GM21717 (cell line): ENCODE measurements around the gene PTPA.
"Not testable (repeated sequence)": the region's sequence is repeated elsewhere in the genome, so short reads cannot be mapped to it uniquely, and the experiment has no call there.

Experiments used
- ATAC-seq: cut with Tn5 transposase; IDR thresholded peaks from one replicate; pipeline ENCODE4 v1.9.1; 2021; ENCODE audit warnings: mild to moderate bottlenecking, moderate library complexity; ENCODE audit not compliant: unreplicated experiment

Gene PTPA

DNA sequence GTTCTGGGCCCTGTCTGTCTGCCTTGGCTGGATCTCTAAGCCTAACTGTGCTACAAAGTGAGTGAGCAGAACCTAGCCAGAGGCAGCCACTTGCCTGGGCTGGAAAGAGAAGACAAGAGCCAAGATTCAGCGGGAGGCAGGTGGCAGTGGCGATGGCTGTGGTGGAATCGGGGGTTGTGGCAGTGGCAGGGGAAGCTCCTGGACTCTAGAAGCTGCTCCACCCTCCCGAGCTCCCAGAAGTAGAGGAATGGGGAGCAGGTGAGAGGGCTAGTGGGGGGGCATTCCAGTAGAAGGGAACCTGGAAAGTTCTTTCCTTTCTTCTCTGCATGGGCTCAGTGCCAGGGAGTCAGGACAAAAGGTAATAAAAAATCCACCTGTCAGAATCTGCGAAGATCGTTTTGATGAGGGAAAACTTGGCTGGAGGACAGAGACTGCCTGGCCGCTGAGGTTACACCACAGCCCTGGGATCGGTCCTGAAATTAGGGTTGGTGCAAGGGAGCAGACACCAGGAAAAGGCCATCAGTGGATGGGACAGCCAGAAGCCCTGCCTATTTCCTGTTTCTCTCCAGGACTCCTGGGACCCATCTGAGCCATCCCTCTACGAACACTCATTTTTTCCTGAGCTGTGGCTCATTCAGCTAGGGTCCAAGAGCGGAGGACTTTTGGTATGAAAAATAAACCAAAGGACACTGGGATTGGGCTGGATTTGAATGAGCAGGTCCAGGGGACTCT is 2.2 kb upstream of the PTPA start:
- no peak for ATAC-seq

DNA sequence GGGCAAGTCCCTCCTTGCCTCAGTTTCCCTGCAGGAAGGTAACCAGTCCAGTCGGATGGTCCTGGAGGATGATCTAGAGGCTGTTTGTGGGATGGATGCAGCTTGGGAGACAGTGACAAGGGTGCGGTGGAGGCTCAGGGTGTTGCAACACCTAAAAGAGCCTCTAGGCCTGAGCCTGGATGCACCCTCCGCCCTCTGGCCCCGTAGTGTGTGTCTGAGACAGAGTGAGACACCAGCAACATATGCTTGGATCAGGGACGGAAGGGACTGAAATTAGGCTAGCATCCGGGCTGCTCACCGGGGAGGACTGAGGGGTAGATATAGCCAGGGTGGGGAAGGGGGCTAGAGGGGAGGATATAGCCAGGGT is 1.7 kb upstream of the PTPA start:
- ATAC-seq = no peak

DNA sequence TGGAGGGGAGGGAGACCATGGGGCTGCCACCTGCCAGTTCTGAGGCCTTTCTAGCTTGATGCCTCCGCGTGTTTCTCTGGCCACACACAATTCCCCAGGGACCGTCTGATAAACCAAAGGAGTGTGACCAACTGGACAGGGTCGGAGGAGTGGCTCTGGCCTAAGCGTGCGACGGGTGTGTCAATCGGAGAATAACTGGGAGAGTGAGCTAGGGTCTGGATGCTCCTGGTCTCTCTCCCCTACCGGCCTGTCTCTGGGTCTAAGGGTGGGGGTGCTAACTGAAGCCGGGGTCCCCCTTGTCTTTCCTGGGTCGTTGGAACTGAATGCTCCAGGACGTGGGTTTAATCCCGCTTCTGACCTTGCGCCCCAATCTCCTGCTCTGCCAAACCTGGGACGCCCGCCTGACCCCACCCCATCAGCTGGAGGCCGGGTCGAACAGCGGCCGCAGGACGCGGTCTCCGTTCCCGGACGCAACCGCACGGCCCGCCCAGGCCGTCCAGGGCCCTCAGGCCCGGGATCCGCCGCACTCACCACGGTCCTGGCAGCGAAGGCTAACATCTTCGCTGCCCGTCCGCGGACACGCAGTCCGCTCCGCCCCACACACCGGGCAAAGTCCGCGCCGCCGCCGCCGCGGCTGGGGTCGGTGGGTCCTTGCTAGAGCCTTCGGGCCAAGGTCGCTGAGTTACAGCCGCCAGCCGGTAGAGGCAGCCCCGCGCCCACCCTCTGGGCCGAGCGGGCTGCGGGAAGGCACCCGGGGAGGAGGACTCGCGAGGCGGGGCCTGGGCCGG is 1.1 kb upstream of the PTPA start:
- ATAC-seq = peak; percentile 15

DNA sequence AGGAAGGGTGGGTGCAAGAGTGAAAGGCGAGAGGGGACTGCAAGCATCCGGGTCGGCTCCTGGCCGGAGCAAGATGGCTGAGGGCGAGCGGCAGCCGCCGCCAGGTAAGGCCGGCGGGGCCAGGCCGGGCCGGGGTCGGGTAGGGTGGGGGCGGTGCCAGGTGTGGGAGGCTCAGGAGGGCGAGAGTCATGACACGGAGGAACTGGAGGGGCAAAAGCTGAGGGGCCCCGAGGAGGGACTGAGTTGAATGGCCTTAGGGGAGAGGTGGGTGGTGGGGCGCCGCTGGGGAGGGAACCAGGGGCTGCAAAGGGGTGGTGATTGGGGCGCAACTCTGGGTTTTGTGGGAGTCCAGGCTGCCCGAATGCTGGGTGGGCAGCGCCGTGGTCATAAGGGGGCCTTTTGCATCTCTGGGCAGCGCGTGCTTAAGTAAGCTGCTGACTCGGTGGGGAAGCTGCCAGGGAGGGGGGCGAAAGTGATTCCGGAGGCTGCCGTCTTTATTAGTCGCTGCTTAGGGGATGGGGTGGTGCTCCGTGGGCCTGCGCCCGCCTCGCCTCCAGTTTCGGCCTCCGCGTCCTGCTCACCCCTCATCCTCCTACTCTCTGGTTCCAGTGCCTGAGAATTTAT is 425 bp downstream of the PTPA start:
- ATAC-seq = peak; percentile 28

DNA sequence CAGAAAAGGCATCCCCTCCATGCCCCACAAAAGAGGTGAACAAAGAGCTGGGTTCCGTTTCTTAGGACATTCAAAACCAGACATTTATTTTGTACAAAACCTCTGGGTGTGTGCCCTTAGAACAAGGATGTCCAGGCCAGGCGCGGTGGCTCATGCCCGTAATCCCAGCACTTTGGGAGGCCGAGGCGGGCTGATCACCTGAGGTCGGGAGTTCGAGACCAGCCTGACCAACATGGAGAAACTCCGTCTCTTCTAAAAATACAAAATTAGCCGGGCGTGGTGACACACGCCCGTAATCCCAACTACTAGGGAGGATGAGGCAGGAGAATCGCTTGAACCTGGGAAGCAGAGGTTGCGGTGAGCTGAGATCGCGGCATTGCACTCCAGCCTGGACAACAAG is 1.3 kb downstream of the PTPA start:
- ATAC-seq = not testable (repeated sequence)

DNA sequence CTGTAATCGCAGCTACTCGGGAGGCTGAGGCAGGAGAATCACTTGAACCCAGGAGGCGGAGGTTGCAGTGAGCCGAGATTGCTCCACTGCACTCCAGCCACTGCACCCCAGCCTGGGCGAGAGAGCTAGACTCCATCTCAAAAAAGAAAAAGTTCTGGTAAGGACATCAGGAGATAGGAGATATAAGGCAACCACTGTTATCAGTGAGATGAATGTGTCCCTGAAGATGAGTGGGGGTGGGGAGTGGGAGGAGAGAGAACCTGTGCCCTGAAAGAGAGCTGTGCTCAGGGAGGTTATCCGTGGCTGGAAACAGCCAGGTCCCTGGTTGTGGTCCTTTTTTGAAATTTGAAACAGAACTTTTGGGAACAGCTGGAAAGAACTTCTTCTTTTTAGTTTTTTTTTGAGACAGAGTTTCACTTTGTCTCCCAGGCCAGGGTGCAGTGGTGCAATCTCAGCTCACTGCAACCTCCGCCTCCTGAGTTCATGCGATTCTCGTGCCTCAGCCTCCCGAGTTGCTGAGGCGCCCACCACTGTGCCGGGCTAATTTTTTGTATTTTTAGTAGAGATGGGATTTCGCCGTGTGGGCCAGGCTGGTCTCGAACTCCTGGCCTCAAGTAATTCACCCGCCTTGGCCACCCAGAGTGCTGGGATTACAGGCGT is 2.6 kb downstream of the PTPA start:
- ATAC-seq = no peak

DNA sequence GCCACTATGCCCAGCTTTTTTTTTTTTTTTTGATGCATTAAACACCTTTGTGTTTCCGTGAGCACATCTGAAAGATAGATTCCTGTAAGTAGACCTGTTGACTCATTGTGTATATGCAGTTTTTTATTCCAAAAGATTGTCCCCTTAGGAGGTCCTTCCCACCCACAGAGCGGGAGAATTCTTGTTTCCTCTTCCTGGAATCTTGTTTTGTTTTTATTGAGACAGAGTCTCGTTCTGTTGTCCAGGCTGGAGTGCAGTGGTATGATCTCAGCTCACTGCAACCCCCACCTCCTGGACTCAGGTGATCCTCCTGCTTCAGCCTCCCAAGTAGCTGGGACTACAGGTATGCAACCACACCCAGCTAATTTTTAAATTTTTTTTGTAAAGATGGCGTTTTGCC is 7.6 kb downstream of the PTPA start:
- ATAC-seq = no peak

DNA sequence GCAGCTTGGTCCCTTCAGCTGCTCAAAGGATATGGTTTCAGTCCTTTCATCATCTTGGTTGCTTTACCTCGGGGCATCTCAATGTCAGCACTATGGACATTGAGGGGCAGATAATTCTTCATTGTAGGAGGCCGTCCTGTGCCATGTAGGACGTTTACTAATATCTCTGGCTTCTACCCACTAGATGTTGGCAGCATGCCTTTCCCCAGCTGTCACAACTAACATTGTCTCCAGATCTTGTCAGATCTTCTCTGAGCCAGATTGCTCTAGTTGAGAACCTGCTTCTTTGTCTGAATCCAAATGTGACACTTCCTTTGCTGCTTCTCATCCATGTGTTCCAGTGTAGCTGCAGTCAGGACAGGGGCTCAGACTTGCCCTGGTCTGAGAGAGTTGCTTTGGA is 10.3 kb downstream of the PTPA start:
- ATAC-seq = no peak

DNA sequence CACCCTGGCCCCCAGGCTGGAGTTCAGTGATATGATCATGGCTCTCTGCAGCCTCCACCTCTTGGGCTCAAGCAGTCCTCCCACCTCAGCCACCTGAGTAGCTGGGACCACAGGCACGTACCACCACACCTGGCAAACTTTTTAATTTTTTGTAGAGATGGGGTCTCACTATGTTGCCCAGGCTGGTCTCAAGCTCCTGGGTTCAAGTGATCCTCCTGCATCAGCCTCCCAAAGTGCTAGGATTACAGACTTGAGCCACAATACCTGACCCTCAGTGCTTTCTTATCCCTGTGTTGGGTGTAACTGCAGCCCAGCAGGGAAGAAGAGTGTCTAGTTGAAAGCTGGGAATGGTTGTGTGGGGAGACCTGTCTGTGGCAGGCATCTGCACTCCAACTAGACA is 10.9 kb downstream of the PTPA start:
- no peak for ATAC-seq

DNA sequence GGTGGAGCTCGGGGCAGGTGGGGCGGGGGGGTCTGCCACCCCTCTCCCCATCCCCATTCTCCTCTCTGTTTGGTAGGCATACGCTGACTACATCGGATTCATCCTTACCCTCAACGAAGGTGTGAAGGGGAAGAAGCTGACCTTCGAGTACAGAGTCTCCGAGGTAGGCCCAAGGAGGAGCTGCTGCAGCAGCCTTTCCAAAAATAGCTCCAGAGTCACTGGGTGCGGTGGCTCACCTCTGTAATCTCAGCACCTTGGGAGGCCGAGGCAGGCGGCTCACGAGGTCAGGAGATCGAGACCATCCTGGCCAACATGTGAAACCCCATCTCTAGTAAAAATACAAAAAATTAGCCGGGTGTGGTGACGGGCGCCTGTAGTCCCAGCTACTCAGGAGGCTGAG is 11.8 kb downstream of the PTPA start:
- not testable (repeated sequence) for ATAC-seq

DNA sequence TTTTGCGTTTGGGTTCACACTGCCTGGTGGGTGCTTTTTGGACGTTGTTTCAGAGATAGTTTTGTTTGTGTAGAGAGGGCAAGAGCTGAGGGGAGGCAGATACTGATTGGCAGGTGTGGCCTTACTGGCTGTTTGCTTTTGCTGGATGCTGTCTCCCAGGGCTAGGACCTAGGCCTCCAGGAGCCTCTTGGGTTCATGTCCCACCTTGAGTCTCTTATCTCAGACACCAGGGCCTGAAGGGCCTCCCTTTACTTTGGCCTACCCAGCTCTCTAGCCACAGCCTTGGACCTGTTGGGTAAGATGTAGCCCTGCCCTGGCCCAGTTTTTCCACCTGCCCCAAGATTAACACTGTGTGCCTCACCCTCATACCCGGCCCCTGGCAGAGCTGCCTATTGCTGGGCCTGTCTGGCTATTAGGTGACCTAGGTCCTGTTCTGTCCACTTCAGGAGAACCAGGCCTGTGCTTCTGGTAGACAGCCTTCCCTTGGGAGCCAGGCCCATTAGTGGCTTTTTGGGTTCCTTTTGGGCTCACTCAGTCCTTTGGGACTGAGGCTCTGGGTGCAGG is 13.4 kb downstream of the PTPA start:
- no peak for ATAC-seq

DNA sequence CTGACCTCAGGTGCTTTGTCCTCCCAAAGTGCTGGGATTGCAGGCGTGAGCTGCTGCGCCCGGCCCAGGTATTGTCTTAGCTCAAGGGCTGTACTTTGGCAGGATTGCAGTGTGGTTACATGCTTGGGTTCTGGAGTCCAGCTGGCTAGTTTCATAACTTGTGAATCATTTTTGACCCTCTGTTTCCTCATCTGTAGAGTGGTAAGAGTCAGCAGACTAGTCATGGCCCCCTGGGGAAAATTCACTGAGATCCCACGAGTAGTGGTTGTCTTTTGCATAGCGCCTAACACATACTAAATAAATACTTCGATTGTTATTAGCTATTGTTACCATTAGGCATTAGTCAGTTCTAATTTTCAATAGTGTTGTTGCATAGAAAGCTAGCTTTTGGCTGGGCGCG is 14.3 kb downstream of the PTPA start:
- ATAC-seq = no peak

DNA sequence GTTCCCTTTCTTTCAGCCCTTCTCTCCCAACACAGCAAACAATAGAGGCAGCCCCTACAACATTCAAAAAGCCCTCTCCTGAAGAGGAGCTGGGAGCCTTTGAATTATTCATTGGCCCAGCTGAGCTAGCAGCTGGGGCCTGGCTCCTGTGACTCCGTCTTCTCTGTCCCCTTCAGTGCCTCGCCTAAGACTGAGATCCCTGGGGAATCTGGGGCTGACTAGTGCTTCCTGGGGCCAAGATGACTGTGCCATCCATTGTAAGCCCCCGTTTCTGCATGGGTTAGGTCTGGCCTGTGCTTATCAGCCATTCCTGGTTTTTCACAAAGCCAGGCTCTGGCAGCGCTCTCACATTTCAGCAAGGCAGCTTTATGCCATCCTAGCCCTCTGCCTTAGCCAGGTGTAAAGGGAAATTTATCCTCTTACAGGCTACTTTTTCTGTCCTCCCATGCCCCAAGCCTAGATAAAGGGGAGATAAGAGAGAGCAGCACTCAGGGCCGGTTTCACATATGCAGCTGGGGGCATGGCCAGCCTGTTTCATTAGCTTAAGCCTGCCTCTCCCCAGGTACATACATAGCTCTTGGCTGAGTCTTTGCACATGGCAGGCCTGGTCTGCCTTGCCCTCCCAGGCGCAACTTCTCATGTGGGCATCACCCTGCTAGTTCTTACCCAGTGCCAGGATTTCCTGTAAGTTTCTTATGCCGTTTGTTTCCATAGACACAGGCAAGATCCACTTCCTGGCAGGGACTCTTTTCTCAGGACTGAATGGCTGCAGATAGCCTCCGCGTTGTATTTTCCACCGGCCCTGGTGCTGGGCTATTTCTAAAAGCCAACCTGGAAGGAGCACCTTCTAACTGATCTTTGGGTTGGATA is 15.8 kb downstream of the PTPA start:
- ATAC-seq = no peak

DNA sequence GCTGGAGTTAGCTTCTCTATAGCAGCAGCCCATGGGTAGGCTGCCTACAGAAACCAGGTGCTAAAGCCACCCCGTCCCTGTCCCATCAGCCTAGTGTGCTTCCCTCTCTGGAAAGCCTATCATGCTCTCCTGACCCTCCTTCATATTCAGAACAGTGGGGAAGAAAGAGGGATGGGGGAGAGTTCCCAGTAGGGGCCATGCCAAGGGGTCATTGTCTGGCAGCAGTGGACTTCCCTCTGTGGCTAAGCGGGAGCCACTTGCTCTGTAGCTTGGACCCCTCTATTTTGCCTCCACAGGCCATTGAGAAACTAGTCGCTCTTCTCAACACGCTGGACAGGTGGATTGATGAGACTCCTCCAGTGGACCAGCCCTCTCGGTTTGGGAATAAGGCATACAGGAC is 17.5 kb downstream of the PTPA start:
- no peak for ATAC-seq

DNA sequence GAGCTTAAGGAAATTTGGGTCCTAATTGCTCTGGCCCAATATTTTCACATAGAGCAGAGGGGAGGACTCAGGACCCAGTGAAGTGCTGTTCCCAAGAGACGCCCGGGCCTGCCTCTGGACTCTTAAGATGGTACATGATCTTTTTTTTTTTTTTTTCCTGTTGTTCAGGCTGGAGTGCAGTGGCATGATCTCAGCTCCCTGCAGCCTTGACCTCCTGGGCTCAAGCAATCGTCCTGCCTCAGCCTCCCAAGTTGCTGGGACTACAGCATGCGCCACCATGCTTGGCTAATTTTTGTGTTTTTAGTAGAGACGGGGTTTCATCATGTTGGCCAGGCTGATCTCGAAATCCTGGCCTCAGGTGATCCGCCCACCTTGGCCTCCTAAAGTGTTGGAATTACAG is 19.1 kb downstream of the PTPA start:
- not testable (repeated sequence) for ATAC-seq

DNA sequence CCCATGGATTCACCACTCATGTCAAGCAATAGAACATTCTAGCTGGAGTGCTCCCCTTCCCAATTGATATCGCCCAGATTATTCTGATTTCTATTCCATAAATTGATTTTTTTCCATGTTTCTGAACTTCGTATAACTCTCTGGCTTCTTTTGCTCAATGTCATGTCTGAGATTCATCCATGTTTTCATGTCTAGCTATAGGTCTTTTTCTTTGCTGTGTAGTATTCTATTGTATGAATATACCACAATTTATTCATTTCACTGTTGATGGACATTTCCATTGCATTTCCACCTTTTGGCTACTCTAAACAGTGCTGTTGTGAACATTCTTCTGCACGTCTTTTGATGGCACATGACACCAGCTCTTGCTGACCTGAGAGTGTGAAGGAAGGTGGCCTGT is 19.6 kb downstream of the PTPA start:
- no peak for ATAC-seq

DNA sequence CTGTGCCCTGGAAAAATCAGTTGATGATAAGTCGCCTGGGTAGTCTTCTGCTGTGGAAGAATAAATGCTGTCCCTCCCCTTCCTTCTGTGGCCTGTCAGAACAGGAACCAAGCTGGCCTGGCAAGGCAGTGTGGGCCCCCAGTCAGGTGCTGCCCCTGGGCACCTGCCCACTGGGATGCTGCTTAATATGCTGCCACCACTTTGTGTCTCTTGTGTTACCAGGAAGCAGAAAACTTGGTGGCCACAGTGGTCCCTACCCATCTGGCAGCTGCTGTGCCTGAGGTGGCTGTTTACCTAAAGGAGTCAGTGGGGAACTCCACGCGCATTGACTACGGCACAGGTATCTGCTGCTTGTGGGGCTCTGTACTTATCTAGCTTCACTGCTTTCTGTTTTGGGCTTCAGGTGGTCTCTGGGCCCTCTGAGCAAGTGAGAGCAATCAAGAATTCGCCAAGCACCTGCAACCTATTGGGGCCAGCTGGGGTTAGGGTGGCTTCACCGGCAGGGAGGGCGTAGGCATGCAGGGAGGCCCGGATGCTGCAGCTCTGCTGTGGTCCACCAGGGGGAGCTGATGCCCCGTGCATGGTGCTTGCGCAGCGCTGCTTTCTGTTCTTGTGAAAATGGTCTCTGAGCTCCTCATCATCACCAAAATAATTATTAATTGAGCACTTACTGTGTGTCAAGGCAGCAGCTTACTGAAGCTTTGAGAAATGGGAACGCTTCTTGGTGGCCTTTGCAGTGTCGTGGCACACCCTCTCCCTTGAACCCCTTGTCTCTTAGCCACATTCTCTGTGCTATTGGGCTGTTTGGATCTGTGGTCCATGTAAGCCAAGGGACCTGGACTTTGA is 20.3 kb downstream of the PTPA start:
- no peak for ATAC-seq

DNA sequence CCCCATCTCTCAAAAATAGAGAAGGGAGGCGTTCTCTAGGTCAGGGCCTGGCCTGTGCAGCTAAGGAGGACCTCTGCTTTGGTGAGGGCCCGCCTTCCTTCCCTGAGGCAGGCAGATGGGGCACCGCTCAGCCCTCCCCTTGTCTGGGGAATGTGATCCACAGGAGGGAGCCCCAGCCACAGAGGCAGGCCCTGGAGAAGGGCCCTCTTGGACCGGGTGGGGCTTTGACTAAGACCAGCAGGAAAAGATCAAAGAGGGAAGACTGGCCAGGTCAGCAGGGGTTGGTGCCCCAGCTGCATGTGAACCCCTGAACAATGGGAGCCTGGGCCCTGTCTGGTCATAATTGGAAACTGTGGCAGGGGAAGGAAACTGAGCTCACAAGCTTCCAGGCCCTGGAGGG is 21.9 kb downstream of the PTPA start:
- ATAC-seq = no peak

DNA sequence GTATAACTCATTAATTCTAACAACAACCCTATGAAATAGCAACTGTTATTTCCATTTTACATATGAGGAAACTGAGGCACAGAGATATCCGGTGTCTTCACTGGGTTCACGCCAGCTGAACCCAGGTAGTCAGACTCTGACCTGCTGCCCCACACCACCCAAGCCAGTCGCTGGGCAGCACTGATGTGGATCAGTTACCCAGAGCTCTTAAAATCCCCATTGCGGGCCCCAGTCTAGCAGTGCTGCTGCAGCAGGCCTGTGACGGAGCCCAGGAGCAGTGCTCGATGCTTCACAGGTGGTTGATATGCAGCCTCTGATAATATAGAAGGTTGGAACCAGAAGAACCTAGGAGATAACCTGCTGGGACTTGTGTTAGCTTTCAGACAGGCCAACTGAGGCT is 24.3 kb downstream of the PTPA start:
- no peak for ATAC-seq
